HG02763 (cell line): ENCODE results near the gene GRAMD1C.

Experiments used
- ATAC-seq: cut with Tn5 transposase; IDR thresholded peaks from one replicate; pipeline ENCODE4 v1.9.1; 2021; ENCODE audit warnings: mild to moderate bottlenecking, moderate library complexity; ENCODE audit not compliant: unreplicated experiment

The GRAMD1C gene

GRCh38 chr3:113948015-113948917 lies 109.7 kb downstream of the GRAMD1C start:
- peak; percentile 41 for ATAC-seq

- ATAC-seq: no peak
Measured at GRCh38 chr3:113952921-113953320, 114.3 kb downstream of the GRAMD1C start.

- no peak for ATAC-seq
Measured at GRCh38 chr3:113953677-113954076, 115.1 kb downstream of the GRAMD1C start.

GRCh38 chr3:113954091-113954685 lies 115.6 kb downstream of the GRAMD1C start:
- no peak for ATAC-seq

GRCh38 chr3:113963879-113964278 lies 125.3 kb downstream of the GRAMD1C start:
- no peak for ATAC-seq

GRCh38 chr3:113966172-113966571 lies 127.6 kb downstream of the GRAMD1C start:
- ATAC-seq: no peak

GRCh38 chr3:113968986-113969385 lies 130.4 kb downstream of the GRAMD1C start:
- no peak for ATAC-seq

- ATAC-seq: no peak
Measured at GRCh38 chr3:113977822-113978221, 139.2 kb downstream of the GRAMD1C start.

- ATAC-seq: no peak
Measured at GRCh38 chr3:113979916-113980315, 141.3 kb downstream of the GRAMD1C start.

GRCh38 chr3:113981803-113982202 lies 143.2 kb downstream of the GRAMD1C start:
- no peak for ATAC-seq

GRCh38 chr3:113983544-113983943 lies 145.0 kb downstream of the GRAMD1C start:
- ATAC-seq: no peak

GRCh38 chr3:113985541-113985940 lies 147.0 kb downstream of the GRAMD1C start:
- ATAC-seq: peak; percentile 60
